GM13976 (cell line): ENCODE data around the gene UTS2B.

Experiments
- DNase-seq: peaks from one replicate; pipeline ENCODE4 v3.0.0; 2012; ENCODE audit warnings: low spot score
- CTCF ChIP-seq: IDR thresholded peaks from 2 replicates; pipeline ENCODE4 v1.5.1; 2012; ENCODE audit warnings: borderline replicate concordance, mild to moderate bottlenecking; ENCODE audit not compliant: insufficient read depth; ENCODE audit errors: extremely low read depth, missing control alignments, control extremely low read depth
- in situ Hi-C: fragments of 300-500 bp; cut with MboI; formaldehyde crosslinking; loops from one replicate; pipeline ENCODE4 v1.12.0; 2022; ENCODE audit warnings: low sequenced_read_pairs, mixed read lengths, inconsistent platforms; ENCODE audit not compliant: unreplicated experiment

UTS2B gene

DNA sequence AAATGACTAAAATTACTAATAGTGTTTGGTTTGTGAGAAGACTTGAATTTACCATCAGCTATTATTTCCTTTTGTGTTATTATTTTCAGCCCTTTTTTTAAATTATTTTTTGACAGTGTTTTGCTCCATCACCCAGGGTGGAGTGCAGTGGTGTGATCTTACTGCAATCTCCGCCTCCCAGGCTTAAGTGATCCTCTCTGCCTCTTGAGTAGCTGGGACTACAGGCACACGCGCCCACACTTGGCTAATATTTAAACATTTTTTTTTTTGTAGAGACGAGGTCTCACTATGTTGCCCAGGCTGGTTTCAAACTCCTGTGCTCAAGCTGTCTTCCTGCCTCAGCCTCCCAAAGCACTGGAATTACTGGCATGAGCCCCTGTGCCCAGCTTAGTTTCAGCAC is 31.7 kb upstream of the UTS2B start:
- TF ChIP-seq CTCF: no peak
- in situ Hi-C loops: no loop called here
- no peak for DNase-seq

GRCh38 chr3:191361456-191361855 is 31.1 kb upstream of the UTS2B start:
- DNase-seq: no peak
- in situ Hi-C loops: no loop called here
- TF ChIP-seq CTCF: no peak

GRCh38 chr3:191360620-191361019 is 30.3 kb upstream of the UTS2B start:
- TF ChIP-seq CTCF: no peak
- in situ Hi-C loops: no loop called here

GRCh38 chr3:191358929-191359328 is 28.6 kb upstream of the UTS2B start:
- in situ Hi-C loops: no loop called here
- DNase-seq: no peak

More at GRCh38 chr3:191360620-191361019, 30.3 kb upstream of the UTS2B start:
- no peak for DNase-seq

DNA sequence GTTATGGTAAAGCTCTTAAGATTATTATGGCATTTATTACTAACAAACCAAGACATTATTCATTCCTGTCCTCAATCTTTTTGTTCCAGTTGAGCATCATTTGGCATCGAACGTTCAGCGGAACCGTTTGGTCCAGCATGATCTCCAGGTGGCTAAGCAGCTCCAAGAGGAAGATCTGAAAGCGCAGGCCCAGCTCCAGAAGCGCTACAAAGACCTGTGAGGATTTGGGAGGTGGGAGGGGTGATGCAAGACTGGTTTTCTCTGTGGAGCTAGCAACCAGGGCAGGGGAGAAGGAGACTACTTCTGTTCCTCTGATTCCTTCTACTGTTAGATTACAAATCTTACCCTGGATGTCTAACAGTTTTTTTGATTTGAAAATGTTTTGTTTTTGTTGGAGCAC is 27.6 kb upstream of the UTS2B start:
- in situ Hi-C loops: no loop called here
- TF ChIP-seq CTCF: no peak
- no peak for DNase-seq

More at GRCh38 chr3:191358929-191359328, 28.6 kb upstream of the UTS2B start:
- no peak for TF ChIP-seq CTCF

GRCh38 chr3:191356631-191357439 is 26.5 kb upstream of the UTS2B start:
- no peak for DNase-seq
- in situ Hi-C loops: no loop called here
- no peak for TF ChIP-seq CTCF

- in situ Hi-C loops: no loop called here
- no peak for DNase-seq
- no peak for TF ChIP-seq CTCF
These were observed 25.1 kb upstream of the UTS2B start for GRCh38 chr3:191355406-191355805.
